GM18498 (cell line): ENCODE results near the gene GAST.
"Not testable (repeated sequence)": the region's sequence is repeated elsewhere in the genome, so short reads cannot be mapped to it uniquely, and the experiment has no call there.

ENCODE experiments used
- ATAC-seq: cut with Tn5 transposase; IDR thresholded peaks from one replicate; pipeline ENCODE4 v1.9.1; 2021; ENCODE audit warnings: mild to moderate bottlenecking, moderate library complexity; ENCODE audit not compliant: unreplicated experiment

The GAST gene

DNA sequence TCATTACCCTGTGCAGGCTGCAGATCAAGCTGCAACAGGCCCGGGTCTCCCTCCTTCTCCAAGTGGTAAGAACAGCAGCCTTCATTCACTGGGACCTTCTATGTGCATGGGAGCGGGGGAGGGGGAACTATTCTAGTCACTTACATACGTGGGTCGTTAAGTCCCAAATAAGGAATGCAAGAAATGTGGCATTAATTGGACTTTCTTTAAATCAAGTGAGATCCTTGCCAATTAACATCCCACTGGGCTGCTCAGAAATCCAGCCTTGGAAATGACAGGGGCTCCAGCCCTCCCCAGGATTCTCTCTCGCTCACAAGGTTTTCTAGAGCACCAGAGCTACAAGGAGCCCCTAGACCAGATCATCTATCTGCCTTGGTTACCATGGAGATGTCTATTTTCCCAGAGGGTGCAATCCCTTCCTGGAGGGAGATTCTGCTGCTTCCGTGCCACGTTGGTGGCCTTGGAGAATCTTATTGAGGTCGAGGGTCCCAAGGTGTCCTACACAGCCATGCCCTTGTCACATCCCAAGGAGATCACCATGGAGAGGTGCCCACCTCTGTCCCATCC lies 28.6 kb upstream of the GAST start:
- ATAC-seq = no peak

DNA sequence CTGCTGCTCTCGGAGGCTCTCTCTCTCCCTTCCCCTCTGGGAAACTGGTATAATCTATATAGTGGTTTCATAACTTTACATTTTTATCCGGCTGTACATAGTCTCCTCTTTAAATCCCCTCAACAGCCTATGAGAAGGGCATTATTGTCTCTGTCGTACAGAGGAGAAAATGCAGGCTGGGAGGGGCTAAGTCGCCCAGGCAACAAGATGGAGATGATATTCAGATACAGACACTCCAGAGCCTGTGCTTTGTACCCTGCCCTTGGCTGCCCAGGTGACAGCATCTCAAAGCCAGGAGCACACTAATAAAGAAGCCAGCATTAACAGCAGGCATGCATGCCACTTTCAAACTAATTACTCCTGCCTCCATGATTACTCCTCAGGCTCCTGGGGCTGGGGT lies 28.1 kb upstream of the GAST start:
- ATAC-seq = no peak

DNA sequence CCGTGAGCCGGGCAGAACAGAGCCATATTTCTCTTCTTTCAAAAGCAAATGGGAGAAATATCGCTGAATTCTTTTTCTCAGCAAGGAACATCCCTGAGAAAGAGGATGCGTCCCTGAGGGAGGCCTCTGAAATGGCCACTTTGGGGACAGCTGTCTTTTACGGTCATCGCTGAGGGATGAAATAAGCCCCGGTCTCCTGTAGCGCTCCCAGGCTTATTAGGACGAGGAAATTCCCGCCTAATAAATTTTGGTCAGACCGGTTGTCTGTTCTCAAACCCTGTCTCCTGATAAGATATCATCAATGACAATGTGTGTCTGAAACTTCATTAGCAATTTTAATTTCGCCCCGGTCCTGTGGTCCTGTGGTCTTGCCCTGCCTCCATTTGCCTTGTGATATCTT lies 26.4 kb upstream of the GAST start:
- ATAC-seq = not testable (repeated sequence)

DNA sequence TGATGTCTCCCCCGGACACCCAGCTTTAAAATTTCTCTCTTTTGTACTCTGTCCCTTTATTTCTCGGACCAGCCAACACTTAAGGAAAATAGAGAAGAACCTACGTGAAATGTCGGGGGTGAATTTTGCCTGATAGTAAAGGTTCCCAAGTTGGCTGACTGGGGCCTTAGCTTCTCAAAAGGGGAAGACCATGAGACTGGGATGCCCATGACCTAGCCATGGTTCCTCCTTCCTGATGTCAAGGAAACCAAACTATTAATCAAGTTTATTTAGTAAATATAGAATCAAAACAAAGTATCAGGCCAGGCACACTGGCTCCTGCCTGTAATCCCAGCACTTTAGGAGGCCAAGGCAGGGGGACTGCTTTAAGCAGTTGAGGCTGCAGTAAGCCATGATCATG lies 25.9 kb upstream of the GAST start:
- ATAC-seq = no peak

DNA sequence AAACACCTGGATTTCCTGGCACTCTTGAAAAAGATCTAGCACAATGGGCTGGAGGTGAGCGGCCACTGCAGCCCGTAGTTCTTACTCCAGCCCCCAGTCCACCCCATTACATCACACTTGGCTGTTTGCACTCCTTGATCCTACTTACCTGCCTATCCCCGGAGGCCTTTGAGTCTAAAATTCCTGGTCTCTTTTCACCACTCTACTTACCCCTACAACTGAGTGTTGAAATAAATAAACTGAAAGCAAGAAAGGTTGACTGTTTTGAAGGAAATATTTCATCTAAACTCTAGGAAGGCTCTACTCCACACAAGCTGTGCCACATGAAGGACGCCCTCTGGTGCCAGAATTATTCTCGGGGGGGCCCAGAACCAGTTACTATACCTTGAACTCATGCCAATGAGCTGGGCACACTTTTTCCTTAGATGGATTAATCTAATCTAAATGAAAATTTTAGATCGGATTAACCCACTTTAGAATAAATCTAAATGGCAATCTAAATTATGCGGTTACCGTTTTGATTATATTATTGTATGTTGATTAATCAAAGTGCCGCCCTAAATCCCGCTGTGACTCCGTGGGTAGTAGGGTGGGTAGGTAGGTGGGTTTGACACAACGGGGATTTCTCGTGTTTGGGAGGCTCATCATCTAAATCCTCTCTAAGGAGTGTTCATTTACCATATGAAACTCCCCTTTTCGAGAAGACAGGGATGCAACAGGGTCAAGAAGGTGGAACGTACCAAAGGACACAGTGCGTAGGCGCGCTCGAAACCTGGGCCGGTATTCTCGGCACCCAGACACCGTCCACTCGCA lies 24.1 kb upstream of the GAST start:
- ATAC-seq = no peak

DNA sequence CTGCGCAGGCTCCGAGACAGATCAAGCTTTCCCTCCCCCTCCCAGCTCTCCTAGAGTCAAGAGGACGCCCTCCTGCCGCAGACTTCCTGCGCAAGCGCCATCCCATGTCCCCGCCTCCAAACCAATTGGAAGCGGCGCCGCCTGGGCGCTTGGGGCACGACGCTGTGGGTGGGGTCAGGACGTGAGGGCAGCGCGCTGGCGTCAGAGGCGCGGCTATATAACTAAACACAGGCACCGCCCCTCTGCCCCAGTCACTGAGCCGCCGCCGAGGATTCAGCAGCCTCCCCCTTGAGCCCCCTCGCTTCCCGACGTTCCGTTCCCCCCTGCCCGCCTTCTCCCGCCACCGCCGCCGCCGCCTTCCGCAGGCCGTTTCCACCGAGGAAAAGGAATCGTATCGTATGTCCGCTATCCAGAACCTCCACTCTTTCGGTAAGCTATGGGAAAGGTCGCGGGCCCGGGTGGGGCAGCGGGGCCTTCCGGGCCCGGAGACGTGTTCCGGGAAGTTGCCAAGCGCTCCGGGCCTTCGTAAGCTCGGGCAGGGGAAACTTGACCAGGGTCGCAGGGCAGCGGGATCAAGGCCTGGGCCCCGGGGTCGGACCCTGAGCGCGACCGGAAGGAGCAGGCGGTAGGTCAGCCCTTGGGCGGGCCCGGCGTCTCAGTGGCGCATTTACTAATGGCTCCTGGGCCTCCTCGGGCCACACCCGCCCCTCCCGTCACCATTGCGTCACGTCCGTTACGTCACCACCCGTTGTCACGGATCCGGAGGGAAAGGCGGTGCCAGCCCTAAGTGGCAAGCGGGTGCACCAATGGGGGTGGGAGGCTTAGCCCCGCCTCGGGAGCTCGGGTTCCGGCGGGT lies 23.3 kb upstream of the GAST start, which contains the start of gene EIF1:
Gene EIF1 (plus strand): TSS at position 245 of the 856 bp plus-strand sequence. CDS start 154 bp downstream, at position 399.
- ATAC-seq = peak; percentile 76

DNA sequence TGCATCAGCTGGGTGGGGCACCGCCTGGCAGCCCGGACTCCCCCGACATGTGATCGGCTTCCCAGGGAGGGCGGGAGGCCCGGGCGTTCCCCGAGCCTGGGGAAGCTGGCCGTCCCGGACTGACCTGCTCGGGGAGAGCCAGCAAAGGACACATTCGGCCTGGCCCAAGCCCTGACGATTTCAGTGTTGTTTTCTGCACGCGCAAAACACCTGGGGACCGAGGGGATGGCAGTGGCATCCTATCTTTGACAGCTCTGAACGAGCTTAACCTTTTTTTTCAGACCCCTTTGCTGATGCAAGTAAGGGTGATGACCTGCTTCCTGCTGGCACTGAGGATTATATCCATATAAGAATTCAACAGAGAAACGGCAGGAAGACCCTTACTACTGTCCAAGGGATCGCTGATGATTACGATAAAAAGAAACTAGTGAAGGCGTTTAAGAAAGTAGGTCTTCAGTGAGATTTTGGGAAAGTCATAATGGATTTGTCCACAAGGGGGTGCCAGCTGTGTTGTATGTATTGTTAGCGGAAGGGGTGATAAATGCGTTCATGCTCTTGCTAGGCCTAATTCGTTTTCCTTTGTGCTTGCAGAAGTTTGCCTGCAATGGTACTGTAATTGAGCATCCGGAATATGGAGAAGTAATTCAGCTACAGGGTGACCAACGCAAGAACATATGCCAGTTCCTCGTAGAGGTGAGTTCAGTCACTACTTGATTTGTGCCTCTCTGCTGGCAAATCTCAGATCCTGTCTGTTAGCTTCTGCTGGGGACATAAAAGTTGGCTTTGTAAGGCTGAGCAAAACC lies 22.4 kb upstream of the GAST start:
- no peak for ATAC-seq

DNA sequence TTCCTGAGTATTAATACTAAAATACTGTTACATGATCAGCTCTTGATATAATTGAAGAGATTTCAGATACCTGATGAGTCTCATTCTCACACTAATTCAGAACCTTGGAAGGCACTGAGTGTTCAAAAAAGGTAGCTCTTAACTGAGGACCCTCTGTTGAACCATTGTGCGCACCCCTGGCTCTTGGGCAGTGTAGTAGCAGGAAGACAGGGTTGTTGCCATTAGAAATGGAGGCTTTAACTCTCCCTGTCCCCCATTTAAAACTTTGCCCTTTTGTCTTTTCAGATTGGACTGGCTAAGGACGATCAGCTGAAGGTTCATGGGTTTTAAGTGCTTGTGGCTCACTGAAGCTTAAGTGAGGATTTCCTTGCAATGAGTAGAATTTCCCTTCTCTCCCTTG lies 21.6 kb upstream of the GAST start:
- no peak for ATAC-seq

DNA sequence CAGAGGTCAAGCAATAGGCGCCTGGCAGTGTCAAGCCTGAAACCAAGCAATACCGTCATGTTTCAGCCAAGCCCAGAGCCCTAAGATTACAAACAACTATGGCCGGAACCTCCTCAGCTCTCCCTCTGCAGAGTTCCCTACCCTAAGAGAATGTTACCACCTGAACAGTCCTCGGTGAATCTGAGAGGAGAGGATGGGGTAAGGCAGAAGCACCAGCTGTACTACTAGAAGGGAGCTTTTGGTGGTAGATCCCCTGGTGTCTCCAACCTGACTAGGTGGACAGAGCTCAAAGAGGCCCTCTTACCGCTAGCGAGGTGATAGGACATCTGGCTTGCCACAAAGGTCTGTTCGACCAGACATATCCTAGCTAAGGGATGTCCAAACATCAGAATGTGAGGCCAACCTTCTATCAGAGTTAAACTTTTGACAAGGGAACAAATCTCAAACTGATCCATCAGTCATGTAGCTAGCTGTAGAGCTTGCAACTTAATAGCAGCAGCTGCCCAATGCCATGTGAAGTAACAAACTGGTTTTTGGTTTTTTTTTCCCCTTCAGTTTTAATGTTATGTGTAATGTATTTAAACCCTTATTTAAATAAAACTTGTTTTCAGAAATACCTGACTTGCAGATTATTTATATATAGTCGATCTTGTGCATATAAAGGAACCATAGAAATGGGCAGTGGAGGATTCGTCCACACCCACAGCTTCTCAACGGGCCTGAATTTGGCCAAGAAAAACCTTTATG lies 20.9 kb upstream of the GAST start:
- ATAC-seq = no peak

DNA sequence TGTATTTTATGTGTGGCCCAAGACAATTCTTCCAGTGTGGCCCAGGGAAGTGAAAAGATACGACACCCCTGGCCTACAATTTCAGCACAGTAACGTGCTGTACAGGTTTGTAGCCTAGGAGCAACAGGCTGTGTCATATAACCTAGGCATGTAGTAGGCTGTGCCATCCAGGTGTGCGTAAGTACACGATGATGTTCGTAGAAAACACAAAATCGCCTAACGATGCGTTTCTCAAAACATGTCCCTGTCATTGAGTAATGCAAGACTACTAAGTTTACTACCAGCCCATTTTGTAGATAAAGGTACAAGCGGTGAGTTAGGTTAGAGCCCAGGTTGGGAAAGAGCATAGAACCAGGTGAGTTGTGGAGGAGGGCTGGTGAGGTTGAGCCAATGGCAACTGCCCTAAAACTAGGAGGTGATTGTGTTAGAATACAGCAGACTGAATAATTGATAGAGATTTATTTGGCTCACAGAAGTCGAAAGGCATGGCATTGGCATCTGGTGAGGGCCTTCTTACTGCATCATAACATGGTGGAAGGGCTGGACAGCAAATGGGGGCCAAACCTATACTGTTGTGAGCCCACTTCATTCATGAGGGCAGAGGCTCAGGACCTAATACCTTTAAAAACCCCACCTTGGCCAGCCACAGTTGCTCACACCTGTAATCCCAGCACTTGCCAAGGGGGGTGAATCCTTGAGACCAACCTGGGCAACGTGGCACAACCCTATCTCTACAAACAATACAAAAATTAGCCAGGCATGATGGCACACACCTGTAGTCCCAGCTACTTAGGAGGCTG lies 19.2 kb upstream of the GAST start:
- ATAC-seq = no peak

DNA sequence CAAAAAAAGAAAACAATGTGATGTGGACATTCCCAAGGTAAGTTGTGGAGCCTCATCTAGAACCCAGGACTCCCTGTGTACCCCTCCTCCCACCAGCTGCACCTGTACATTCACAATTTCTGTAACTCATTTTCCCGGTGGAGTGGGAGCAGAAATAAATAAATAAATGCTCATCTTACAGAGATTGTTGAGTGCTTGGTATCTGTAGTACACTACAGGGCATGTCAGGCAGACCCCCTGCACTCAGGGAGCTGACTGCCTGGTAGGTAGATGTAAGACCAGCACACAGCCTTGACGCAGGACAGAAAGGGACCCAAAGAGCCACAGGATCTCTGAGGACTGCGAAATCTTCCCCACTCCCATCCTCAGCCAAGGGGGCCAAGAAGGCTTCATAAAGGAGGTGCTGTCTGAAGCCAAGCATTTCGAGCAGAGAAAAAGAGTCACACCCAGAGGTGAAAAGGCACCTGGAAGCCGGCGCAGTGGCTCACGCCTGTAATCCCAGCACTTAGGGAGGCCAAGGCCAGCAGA lies 16.9 kb upstream of the GAST start:
- ATAC-seq = no peak

DNA sequence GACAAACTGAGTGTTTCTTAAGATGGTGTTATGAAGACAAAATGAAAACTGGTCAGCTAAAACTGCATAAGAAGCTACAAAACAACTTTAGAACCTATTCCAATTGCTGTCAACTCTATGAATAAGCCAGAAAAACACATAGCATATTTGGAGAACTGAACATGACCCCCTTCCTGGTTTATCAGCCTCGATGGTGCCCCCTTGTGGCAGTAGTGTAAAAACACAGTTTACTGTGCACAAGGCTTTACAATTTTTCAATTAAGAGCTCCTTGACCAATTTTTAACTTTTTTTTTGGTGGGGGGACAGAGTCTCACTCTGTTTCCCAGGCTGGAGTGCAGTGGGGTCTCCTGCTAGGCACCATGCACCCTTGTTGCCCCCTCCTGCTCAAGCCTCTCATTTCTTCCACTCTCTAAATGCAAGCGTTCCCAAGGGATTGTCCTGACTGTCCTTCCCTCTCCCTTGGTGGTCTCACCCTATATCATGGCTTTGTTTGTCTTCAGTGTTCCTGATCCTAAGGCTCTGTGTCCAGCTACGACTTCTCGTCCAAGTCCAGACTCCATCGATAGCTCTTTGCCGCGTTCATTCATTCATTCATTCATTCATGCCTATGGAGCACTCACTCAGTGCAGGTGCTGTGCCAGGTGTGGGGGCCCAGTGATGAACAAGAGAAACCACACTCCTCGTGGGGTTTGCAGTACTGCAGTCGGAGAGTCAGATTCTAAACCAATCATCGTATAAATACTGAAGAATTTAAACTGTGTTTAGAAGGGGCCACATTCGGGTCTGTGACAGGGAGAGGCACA lies 16.0 kb upstream of the GAST start:
- ATAC-seq = no peak

DNA sequence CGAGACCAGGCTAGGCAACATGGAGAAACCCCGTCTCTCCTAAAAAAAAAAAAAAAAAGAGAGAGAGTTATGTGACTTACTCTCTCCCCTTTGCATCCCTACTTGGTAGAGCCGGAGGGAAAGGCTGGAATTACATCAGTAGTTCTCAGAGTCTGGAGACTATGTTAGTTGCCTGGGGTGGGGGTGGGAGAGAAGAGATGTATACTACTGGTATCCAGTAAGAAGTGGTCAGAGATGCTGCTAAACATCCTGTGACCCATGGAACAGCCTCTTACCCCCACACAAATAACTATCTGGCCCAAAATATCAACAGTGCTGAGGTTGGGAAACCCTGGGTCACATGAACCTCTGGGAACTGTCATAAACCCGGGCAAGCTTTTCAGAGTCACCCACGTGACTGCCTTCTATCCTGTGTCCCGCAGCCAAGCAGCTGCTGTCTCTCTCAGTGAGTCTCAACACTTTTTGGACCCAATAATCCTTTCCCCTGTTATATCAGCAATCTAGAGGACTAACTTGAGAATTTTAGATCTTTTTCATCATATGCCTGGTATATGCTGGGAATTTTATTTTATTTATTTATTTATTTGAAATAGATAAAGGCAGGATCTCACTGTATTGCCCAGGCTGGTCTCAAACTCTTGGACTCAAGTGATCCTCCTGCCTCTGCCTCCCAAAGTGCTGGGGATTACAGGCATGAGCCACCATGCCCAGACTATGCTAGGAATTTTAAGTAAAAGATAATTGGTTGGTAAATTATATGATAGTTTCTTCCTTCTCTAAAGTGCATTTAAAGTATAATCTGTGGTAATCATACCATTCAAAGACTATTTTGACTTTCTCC lies 14.8 kb upstream of the GAST start:
- ATAC-seq = no peak

DNA sequence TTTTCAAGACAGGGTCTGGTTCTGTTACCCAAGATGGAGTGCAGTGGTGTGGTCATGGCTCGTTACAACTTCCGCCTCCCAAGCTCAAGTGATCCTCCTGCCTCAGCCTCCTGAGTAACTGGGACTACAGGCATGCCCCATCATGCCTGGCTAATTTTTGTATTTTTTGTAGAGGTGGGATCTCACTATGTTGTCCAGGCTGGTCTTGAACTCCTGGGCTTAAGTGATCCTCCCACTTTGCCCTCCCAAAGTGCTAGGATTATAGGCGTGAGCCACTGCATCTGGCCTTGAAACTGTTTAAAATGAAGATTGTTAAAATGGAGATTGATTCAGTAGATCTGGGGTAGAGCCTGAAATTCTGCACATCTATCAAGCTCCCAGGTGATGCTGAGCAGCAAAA lies 11.3 kb upstream of the GAST start:
- ATAC-seq = not testable (repeated sequence)

DNA sequence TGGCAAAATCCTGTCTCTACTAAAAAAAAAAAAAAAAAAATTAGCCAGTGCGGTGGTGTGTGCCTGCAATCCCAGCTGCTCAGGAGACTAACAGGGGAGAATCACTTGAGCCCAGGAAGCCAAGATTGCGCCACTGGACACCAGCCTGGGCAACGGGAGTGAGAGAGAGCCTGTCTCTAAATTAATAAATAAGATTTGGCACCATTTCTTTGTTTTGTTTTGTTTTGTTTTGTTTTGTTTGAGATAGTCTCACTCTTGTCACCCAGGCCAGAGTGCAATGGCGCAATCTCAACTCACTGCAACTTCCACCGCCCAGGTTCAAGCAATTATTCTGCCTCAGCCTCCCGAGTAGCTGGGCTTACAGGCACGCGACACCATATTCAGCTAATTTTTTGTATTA lies 9.4 kb upstream of the GAST start:
- ATAC-seq = no peak

DNA sequence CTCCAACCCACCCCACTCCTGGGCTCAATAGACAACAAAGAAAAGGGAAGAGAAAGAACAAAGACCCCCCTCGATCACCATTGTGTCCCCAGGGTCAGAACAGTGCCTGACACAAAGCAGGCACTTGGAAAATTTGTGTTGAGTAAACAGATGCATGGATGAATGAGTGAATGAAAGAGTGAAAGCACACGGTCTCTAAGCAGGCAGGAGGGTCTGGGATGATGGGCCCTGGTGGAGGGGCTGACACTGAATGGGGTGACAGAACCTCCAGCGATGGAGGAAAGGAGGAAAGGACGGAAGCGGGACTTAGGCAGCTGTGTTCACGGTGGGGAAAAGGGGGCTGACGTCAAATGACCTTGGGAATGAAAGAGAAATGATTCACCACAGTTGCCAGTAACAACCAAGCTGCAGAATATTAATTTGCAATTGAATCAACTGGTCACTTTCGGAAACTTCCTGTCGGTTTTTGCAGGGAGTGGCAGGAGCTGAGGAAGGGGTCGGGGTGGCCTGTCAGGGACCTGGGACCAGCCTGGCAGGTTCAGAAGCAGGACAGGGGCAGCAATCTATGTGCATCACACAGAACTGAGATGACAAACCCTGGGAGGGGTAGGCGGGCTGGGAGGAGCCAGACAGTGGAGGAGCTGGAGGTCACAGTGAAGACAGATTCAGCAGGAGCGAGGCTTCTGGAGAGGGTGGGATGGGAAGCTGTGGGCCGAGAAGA lies 6.7 kb upstream of the GAST start:
- no peak for ATAC-seq
